CD4-positive, alpha-beta T cell (primary cell): ENCODE results near the gene PCGF3. TPM values are rescaled to one million over a fixed set of nuclear protein-coding genes. Genes with fewer than 3 reads are reported as not detected.

Experiments used
- ATAC-seq: fragments of 200-7000 bp; cut with Tn5 transposase; one replicate; pipeline ENCODE4 v1.10.0; 2022; ENCODE audit warnings: mild to moderate bottlenecking; ENCODE audit not compliant: poor library complexity
- CTCF ChIA-PET: fragments of 350-600 bp; sonication (Branson Sonifier 250); formaldehyde crosslinking; loops from one replicate; lab custom pipeline; 2021; ENCODE audit warnings: antibody characterized with exemption, inconsistent platforms; lab: Charles Lee
- POLR2A ChIA-PET: fragments of 350-600 bp; sonication (Branson Sonifier 250); formaldehyde crosslinking; loops from one replicate; lab custom pipeline; 2021; ENCODE audit warnings: antibody characterized with exemption, inconsistent platforms; lab: Charles Lee
- DNase-seq, 14 experiments: peaks; one replicate each; pipeline ENCODE4 v3.0.0-alpha.2; 2013 to 2020; ENCODE audit warnings: mixed read lengths in 2 of 14
- H3K27ac ChIP-seq, 2 donors: one replicate each; pipeline versions ENCODE4 v1.5.1 to v1.7.0; 2013; ENCODE audit warnings: low read length in 2 of 2, low read depth in 1 of 2, mild to moderate bottlenecking in 1 of 2
- H3K27me3 ChIP-seq, 2 experiments: 1 replicate in 1 of 2; 2 replicates in 1 of 2; pipeline versions ENCODE4 v1.6.1 to v1.7.0; 2013; ENCODE audit warnings: low read length in 2 of 2, control low read depth in 1 of 2, mild to moderate bottlenecking in 1 of 2, moderate library complexity in 1 of 2; ENCODE audit not compliant: insufficient read depth in 2 of 2, control insufficient read depth in 1 of 2
- H3K36me3 ChIP-seq: one replicate; pipeline ENCODE4 v1.6.1; 2013; ENCODE audit warnings: low read length, control low read depth; ENCODE audit not compliant: insufficient read depth
- H3K4me1 ChIP-seq: one replicate; pipeline ENCODE4 v1.6.1; 2013; ENCODE audit warnings: low read length, control low read depth; ENCODE audit not compliant: insufficient read depth
- H3K4me3 ChIP-seq: one replicate; pipeline ENCODE4 v1.5.1; 2013; ENCODE audit warnings: mild to moderate bottlenecking, low read length, moderate library complexity
- H3K9me3 ChIP-seq, 2 experiments: 1 replicate in 1 of 2; 2 replicates in 1 of 2; pipeline versions ENCODE4 v1.6.1 to v1.7.0; 2013; ENCODE audit warnings: low read length in 2 of 2, mild to moderate bottlenecking in 2 of 2, control low read depth in 1 of 2, moderate library complexity in 1 of 2; ENCODE audit not compliant: control insufficient read depth in 1 of 2, insufficient read depth in 1 of 2
- H3K27ac Mint-ChIP-seq: one replicate; pipeline ENCODE4 v1.8.0; 2020; ENCODE audit warnings: mixed read lengths
- H3K27me3 Mint-ChIP-seq: one replicate; pipeline ENCODE4 v1.8.0; 2021; ENCODE audit warnings: mixed read lengths
- H3K36me3 Mint-ChIP-seq: one replicate; pipeline ENCODE4 v1.8.0; 2021; ENCODE audit warnings: low read depth, mixed read lengths
- H3K4me1 Mint-ChIP-seq: one replicate; pipeline ENCODE4 v1.8.0; 2021; ENCODE audit warnings: low read depth, mixed read lengths
- H3K4me3 Mint-ChIP-seq: one replicate; pipeline ENCODE4 v1.8.0; 2020; ENCODE audit warnings: mild to moderate bottlenecking, mixed read lengths
- H3K9me3 Mint-ChIP-seq: one replicate; pipeline ENCODE4 v1.8.0; 2020; ENCODE audit warnings: mixed read lengths
- intact Hi-C, 2 experiments: fragments of 100-400 bp; cut with DNase I in 1 of 2; cut with micrococcal nuclease in 1 of 2; formaldehyde crosslinking; loops; one replicate each; pipeline versions ENCODE4 v1.15.1 to v1.9.0; 2023 to 2025; cut with DNase I, micrococcal nuclease
- total RNA-seq, 174 experiments: library from RNA in 2 of 174; stranded (reverse) in 2 of 174; gene quantifications; one replicate each; pipeline ENCODE4 v1.2.3 and lab custom pipeline; 2021 to 2026
- TF ChIP-seq, protein P1 (sequence below): fragments of 200-600 bp; IDR thresholded peaks from one replicate; pipeline ENCODE4 v1.8.0; 2022; ENCODE audit warnings: antibody characterized with exemption, mild to moderate bottlenecking

Gene PCGF3
- total RNA-seq, 2 experiments from 2014 or later, result 45.1 to 48.6 TPM

DNA sequence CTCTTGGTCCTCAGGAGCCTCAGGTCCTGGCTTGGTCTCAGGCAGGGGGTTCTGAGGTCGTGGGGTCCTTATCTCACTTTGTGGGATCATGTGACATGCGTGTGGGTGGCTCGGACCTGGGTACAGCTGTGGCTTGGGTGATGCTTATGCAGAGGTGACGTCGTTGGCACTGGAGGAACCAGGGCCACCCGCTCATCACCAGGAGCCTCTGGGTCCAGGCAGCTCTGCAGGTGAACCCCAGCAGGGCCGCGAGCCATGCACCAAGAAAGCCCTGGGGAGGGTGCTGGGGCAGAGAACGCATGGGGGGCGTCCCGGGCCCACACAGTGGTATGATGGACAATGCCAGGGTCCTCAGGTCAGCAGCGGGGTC lies 40.3 kb upstream of the PCGF3 start:
- DNase-seq (no peak), ATAC-seq (no peak)
- peaks cover 10% of the 10 kb centered on the region for H3K4me1 Mint-ChIP-seq
- Histone ChIP-seq H3K4me1 (peaks cover 22% of the 10 kb centered on the region), H3K4me3 (no peak overlapping the region), H3K27me3 (no peaks in the 10 kb centered on the region), H3K36me3 (peaks cover under 1% of the 10 kb centered on the region), H3K27ac (no peak overlapping the region), H3K9me3 (no peaks in the 10 kb centered on the region)
- no peaks in the 10 kb centered on the region for H3K27me3 Mint-ChIP-seq
- TF ChIP-seq, protein P1, sequence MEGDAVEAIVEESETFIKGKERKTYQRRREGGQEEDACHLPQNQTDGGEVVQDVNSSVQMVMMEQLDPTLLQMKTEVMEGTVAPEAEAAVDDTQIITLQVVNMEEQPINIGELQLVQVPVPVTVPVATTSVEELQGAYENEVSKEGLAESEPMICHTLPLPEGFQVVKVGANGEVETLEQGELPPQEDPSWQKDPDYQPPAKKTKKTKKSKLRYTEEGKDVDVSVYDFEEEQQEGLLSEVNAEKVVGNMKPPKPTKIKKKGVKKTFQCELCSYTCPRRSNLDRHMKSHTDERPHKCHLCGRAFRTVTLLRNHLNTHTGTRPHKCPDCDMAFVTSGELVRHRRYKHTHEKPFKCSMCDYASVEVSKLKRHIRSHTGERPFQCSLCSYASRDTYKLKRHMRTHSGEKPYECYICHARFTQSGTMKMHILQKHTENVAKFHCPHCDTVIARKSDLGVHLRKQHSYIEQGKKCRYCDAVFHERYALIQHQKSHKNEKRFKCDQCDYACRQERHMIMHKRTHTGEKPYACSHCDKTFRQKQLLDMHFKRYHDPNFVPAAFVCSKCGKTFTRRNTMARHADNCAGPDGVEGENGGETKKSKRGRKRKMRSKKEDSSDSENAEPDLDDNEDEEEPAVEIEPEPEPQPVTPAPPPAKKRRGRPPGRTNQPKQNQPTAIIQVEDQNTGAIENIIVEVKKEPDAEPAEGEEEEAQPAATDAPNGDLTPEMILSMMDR, result no peak
- H3K9me3 Mint-ChIP-seq, result no peaks in the 10 kb centered on the region
- peak overlapping the region; percentile 38 for H3K4me3 Mint-ChIP-seq
- intact Hi-C loops, result no loop called here
- CTCF ChIA-PET, result no interaction called here
- H3K27ac Mint-ChIP-seq, result peak overlapping the region; percentile 80
- POLR2A ChIA-PET, result interaction anchor here (4.3 kb wide), 1 partner anchor 9 kb away, joined by 64 read pairs; the partner anchor contains the start of genes ATP5ME and MYL5
- H3K36me3 Mint-ChIP-seq, result peaks cover 9% of the 10 kb centered on the region

DNA sequence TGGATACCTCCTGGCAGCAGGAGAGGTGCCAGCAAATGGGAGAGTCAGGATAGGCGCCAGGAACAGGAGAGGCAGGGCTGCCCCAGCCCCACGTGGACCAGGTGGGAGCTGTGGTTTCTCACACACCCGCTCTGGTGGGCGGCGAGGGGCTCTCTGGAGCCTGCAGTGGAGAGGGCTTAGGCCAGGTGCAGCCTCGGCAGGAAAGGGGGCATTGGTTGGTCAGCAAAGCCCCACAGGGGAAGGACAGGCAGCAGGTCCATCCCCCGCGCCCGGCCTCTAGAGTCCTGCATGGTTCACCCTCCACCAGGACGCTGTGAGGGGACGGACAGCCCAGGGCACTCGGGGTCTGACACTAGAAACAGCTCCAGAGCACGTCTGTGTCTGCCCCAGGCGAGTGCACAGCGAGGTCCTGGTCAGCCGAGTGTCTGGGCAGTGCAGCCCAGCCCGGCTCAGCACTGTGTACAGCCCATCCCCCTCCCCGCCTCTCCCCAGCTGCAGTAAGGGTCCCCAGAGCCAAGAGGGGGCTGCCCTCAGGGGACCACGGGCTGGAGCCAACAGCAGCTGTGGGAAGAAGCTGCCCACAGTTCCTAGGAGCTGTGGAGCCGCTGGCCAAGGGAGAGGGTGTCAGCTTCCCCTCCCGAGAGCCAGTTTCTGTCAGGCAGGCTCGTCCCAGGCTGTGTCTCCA lies 39.7 kb upstream of the PCGF3 start:
- Mint-ChIP-seq H3K9me3 (no peaks in the 10 kb centered on the region), H3K27ac (no peak overlapping the region), H3K27me3 (no peaks in the 10 kb centered on the region), H3K4me1 (peaks cover 10% of the 10 kb centered on the region), H3K4me3 (peak overlapping the region; percentile 38), H3K36me3 (peaks cover 13% of the 10 kb centered on the region)
- DNase-seq (no peak), ATAC-seq (no peak)
- no peak overlapping the region for H3K4me3 ChIP-seq
- POLR2A ChIA-PET, result interaction anchor here (4.3 kb wide), 1 partner anchor 8 kb away, joined by 64 read pairs; the partner anchor contains the start of genes ATP5ME and MYL5
- H3K4me1 ChIP-seq, result peaks cover 22% of the 10 kb centered on the region
- CTCF ChIA-PET, result interaction anchor here (1.4 kb wide), 1 partner anchor 9 kb away, joined by 5 read pairs; the partner anchor contains the start of genes ATP5ME and MYL5
- peaks cover 6% of the 10 kb centered on the region for H3K36me3 ChIP-seq
- H3K27ac ChIP-seq, result no peak overlapping the region
- no peaks in the 10 kb centered on the region for H3K9me3 ChIP-seq
- TF ChIP-seq, protein P1, result no peak
- intact Hi-C loops, result no loop called here
- H3K27me3 ChIP-seq, result no peaks in the 10 kb centered on the region

DNA sequence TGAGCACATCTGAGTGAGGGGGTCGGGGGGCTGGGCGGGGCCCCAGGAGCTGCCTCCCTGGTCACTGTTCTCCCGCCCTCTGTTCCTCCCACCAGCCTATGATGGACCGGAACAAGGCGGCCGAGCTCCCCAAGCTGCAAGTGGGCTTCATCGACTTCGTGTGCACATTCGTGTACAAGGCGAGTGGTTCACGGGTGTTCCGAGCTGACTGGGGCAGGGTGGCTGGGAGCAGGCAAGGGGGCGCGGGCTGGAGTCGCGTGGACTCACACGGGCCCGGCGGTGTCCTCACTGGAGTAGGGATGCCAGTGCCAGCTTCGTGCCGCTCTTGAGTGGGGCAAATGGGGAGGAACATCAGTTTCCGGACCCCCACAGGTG lies 39.2 kb upstream of the PCGF3 start:
- CTCF ChIA-PET, result interaction anchor here (1.4 kb wide), 1 partner anchor 8 kb away, joined by 5 read pairs; the partner anchor contains the start of genes ATP5ME and MYL5
- DNase-seq, result no peak
- H3K36me3 Mint-ChIP-seq, result peaks cover 14% of the 10 kb centered on the region

More for the DNA sequence above, 39.2 kb upstream of the PCGF3 start:
- Histone ChIP-seq H3K27me3 (no peaks in the 10 kb centered on the region), H3K27ac (no peak overlapping the region), H3K4me1 (peaks cover 22% of the 10 kb centered on the region), H3K4me3 (no peak overlapping the region), H3K9me3 (no peaks in the 10 kb centered on the region), H3K36me3 (peaks cover 10% of the 10 kb centered on the region)
- TF ChIP-seq, protein P1, result no peak
- H3K4me1 Mint-ChIP-seq, result peaks cover 10% of the 10 kb centered on the region
- no peaks in the 10 kb centered on the region for H3K27me3 Mint-ChIP-seq
- no peaks in the 10 kb centered on the region for H3K9me3 Mint-ChIP-seq
- no peak for ATAC-seq
- intact Hi-C loops, result no loop called here
- POLR2A ChIA-PET, result interaction anchor here (4.3 kb wide), 1 partner anchor 8 kb away, joined by 64 read pairs; the partner anchor contains the start of genes ATP5ME and MYL5
- H3K27ac Mint-ChIP-seq, result no peak overlapping the region
- H3K4me3 Mint-ChIP-seq, result no peak overlapping the region
